ENCODE measurements around the gene PAX8.

GRCh38 chr2:113284476-113284875 lies 5.8 kb upstream of the PAX8 start:
- TF ChIP-seq CTCF (IDR thresholded peaks at IDR 0.05; ENCODE audit: borderline replicate concordance, extremely low read depth, low read length, poor library complexity, severe bottlenecking) (no peak), EZH2 (IDR thresholded peaks at IDR 0.05; ENCODE audit: borderline replicate concordance, low read depth, low read length, severe bottlenecking) (no peak)

All from DND-41 (cell line).